AG04449 (cell line): ENCODE results near the gene AP3S1.

Experiments used
- CTCF ChIA-PET: fragments of 350-600 bp; formaldehyde crosslinking; extraction: SDS; loops from one replicate; lab custom pipeline; 2021; ENCODE audit warnings: antibody characterized with exemption; lab: Yijun Ruan, JAX
- POLR2A ChIA-PET: fragments of 400-600, 350-600 bp; formaldehyde crosslinking; extraction: SDS; loops from one replicate; lab custom pipeline; 2020; ENCODE audit warnings: antibody characterized with exemption, inconsistent platforms; lab: Yijun Ruan, JAX
- DNase-seq: peaks from one replicate; pipeline ENCODE4 v3.0.0-alpha.2; 2010; ENCODE audit warnings: low read depth, low spot score
- H3K4me3 ChIP-seq: 2 replicates; pipeline ENCODE4 v1.5.1; 2011; ENCODE audit warnings: low read depth, mild to moderate bottlenecking, control low read depth, low read length
- CTCF ChIP-seq: IDR thresholded peaks from one replicate; pipeline ENCODE4 v1.5.1; 2011; ENCODE audit warnings: mild to moderate bottlenecking, moderate library complexity, low read length, control low read depth, inconsistent platforms; ENCODE audit not compliant: insufficient read depth; ENCODE audit errors: missing control alignments

AP3S1 gene

GRCh38 chr5:115962239-115962564 is 120.5 kb downstream of the AP3S1 start, which contains the start of gene LVRN:
TSS of gene LVRN (plus strand) at chr5:115962475. CDS start at chr5:115962618, 143 bp downstream.
- CTCF ChIA-PET: interaction anchor here (1.3 to 3.4 kb wide), 4 partner anchors 10 to 123 kb away, joined by 3 to 11 read pairs (median 5); no protein-coding TSS in a partner anchor
- TF ChIP-seq CTCF: no peak
- POLR2A ChIA-PET: interaction anchor here (0.6 to 0.7 kb wide), 2 partner anchors 36 to 62 kb away, joined by 3 read pairs; no protein-coding TSS in a partner anchor
- DNase-seq: no peak
- H3K4me3 ChIP-seq: peak within 1 kb of the TSS; percentile 44

GRCh38 chr5:115962565-115963402 is 121.0 kb downstream of the AP3S1 start:
- peak overlapping the region; percentile 44 for H3K4me3 ChIP-seq
- no peak for DNase-seq
- TF ChIP-seq CTCF: no peak
- ChIA-PET CTCF (interaction anchor here (1.0 to 3.4 kb wide), 5 partner anchors 9 to 123 kb away, joined by 3 to 11 read pairs (median 4); no protein-coding TSS in a partner anchor), POLR2A (interaction anchor here (0.7 kb wide), 1 partner anchor 63 kb away, joined by 3 read pairs; no protein-coding TSS in a partner anchor)

- no peak overlapping the region for H3K4me3 ChIP-seq
- POLR2A ChIA-PET: no interaction called here
- no peak for DNase-seq
- TF ChIP-seq CTCF: no peak
- CTCF ChIA-PET: interaction anchor here (1.0 to 1.4 kb wide), 2 partner anchors 20 to 29 kb away, joined by 3 to 4 read pairs; no protein-coding TSS in a partner anchor
Observed at GRCh38 chr5:115963566-115963965, 121.8 kb downstream of the AP3S1 start.
